ENCODE data around the gene TRIM9.
"Not testable (repeated sequence)": the region's sequence is repeated elsewhere in the genome, so short reads cannot be mapped to it uniquely, and the experiment has no call there.

The TRIM9 gene

DNA sequence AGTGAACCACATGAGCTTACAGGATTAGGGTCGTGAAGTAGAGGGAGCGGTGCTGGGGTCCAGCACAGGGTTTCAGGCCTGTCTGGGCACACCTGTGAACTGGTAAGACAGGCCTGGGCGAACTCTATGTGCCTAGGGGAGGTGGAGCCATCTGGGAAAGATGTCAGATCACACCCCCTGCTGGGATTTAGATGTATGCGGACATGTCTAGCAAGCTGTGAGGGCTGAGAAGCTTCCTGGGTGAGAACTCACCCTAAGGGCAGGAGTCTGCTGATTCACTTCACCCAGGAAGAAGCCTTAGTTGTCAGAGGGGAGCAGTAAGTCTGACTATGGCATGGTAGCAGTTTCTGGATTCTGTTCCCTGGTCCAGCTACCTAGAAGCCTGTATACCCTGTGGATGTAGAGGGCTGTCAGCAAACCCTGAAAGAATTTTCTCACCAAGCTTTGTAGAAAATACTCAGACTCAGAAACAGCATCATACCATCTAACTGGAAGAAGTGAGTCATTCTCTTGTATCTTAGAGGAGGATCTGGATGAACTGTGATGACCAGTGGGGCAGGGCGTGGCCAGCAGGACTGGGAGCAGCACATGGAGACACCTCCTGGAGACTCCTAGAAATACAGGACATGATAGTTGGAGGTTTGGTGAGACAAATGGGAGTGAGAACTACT lies 139.4 kb downstream of the TRIM9 start:
- DNase-seq = peak; percentile 98

DNA sequence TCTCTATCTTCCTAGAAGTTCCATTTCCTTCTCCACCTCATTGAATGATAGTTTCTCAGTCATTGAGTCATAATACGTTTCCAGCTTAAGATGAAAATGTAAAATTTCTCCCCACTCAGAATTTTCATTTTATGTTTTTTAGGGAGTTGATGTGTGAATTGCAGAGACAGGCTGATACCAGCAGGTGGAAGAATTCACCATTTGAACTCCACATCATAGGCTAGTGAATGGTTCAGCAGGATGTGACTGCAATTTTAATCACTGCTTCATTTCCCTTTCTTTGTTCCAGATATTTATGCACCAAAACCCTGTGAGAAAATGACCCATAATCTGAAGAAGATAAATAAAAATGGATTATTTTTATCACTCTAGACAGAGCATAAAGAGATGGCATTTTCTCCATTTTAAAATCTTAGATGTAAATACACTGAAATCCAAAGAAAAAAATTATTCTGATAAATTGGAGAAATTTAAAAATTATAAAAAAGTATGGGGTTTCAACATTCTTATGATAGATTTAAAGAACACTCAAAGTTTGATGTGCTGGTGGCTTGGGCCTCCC lies 140.0 kb downstream of the TRIM9 start:
- DNase-seq = no peak

DNA sequence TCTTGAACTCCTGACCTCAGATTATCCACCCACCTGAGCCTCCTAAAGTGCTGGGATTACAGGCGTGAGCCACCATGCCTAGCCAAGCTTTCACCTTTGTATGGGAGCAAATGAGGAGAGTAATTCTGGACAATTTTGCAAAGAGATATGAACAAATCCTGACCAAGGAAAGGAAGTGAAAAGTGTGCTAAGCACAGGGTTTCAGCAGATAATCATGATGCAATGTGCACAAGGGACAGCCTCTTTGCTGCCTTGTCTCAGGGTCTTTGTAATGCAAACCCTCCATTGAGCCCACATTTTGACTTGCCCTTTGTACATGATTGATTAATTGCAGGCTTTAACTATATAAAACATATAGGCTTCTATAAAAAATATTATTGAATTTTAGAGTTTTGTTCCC lies 141.4 kb downstream of the TRIM9 start:
- DNase-seq = no peak

DNA sequence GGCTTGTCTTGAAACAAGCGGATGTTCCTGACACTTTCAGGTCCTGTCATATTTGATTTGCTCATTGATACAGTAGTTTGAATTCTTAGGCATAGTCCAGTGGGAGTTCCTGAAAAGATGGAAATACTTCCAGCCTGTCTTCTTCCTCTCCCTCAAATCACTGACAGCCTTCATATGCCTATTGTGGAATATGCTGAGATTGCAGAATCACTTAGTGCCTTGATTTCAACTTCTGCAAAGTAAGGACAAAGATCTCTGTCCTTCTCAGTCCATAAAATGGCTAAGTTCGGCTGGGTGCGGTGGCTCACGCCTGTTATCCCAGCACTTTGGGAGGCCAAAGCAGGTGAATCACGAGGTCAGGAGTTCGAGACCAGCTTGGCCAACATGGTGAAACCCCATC lies 143.9 kb downstream of the TRIM9 start:
- no peak for DNase-seq

DNA sequence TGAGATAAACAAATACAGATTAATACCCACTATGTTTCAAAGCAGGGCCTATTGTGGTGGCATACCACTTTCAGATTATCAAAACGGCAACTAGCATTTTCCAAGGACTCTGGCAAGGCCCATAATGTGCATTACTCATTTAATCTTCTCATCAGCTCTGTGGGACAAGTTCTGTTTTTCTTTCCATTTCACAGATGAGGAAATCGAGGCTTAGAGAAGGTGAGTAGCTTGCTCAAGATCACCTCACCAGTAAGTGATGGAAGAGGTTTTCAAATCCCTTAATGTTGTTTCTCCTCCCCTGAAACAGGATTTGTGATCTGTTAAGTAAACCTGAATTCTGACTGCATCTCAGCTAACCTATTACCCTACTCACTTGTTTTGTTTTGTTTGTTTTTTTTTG lies 146.7 kb downstream of the TRIM9 start:
- no peak for DNase-seq

DNA sequence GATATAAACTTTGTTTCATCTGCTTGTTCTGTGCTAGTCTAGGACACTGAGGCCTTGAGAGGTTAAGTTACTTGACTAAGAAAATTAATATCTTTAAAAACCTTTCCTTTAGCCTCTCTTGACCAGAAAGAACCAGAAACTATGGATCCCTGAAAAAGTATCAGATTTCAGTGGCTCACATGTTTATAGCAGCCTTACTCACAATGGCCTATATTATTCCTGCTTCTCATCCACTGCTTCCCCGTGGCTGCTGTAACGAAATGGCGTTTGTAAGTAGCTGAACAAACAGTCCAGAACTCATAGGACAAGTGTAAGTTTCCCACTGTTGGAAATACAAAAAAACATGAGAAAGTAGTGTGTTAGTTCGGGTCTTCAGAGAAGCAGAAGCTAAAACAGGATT lies 147.5 kb downstream of the TRIM9 start:
- DNase-seq = no peak

DNA sequence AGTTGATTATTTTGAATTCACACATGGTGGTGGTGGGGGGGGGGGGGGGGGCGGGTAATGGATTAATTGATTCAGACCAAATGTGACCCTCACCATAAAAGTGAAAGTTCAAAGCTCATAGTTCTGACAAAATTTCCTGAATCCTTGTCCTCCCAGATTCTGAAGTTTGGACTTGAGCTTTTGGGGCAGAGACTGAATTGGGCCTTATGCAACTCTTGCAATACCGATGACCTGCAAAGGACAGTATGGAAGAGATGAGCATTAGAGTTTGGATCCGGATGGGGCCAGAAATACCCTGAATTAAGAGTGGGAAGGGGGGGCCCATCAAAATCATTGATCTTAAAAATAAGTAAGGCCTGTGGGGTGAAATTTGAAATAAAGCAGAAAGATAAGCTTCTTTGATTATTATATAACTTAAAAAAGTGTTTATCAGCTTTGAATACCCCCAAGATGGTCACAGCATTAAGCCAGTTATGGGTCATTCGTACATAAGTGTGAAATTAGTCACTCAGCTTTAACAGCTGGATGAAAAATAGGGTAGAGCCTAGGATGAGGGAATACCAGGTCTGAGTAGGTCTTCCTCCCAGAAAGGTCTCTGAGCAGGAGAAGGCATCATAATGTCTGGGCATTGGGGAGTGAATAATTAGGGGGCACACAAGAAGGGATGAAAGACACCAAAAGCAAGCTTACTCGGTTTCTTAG lies 148.5 kb downstream of the TRIM9 start:
- DNase-seq = no peak

DNA sequence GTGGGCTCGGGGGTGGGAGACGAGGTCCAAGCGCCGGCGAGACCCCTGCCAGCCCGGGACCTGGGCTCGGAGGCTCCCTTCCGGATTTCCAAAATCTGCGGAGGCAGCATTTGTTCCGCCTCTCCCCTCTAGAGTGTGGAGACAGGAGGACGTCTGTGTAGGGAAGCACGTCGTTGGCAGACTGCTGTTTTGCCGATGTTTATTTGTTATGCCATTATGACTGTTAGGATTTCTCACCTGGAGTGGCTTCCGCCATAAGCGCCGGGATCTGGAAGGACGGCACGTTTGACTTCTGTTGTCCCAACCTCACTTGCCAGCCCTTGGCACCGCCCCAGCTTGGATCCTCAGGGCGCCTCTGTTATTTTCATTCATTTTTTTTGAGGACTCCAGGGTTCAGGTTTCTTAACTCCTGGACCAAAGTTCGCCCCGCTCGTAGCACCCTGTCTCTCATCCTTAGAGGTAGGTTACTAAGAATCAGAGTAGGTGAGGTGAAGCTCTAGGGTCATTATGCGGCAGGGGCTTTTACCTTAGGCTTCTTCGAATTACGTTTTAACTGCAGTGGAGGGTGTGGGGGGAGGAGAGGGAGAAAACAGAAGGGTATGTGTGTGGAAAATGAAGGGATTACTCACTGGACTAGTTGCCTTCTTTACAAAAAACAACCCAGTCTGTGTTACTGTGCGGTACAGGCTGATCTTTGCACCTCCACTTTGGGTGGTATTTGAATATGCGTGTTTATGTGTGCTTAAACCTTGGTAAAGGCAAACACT lies 150.1 kb downstream of the TRIM9 start:
- peak; percentile 63 for DNase-seq

DNA sequence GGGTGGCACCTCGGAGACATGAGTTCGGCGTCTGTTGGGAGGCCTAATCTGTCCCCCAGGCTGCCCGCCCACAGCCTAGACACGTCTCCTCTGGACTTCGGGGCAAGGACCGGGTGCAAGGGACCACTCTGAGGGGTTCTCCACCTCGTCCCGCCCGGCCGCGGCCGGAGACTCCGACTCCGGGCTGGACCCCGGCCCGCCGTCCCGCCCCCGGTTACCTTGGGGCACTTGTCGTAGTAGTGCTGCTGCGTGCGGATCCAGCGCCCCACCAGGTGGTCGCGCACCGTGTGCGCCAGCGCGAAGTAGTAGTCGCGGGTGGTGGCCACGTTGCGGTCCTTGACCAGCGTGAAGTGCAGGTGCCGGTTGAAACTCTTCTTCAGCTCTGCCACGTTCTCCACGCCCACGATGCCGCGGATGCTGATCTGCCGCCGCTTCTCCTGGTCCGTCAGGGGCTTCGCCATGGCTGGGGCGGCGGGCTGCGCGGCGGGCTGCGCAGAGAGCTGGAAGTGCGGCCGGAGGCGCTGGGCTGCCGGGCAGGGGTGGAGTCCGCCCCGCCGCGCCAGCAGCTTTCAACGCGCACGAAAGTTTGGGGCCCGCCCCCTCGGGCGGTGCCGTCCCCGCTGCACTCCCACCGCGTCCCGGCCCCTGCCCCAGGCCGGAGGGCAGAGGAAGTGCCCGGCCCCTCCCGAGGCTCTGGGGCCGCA lies 150.8 kb downstream of the TRIM9 start, which contains the start of gene PYGL:
TSS of gene PYGL (minus strand) at position 541 of the 704 bp plus-strand sequence. CDS start at position 461, 80 bp downstream.
- peak; percentile 91 for DNase-seq

DNA sequence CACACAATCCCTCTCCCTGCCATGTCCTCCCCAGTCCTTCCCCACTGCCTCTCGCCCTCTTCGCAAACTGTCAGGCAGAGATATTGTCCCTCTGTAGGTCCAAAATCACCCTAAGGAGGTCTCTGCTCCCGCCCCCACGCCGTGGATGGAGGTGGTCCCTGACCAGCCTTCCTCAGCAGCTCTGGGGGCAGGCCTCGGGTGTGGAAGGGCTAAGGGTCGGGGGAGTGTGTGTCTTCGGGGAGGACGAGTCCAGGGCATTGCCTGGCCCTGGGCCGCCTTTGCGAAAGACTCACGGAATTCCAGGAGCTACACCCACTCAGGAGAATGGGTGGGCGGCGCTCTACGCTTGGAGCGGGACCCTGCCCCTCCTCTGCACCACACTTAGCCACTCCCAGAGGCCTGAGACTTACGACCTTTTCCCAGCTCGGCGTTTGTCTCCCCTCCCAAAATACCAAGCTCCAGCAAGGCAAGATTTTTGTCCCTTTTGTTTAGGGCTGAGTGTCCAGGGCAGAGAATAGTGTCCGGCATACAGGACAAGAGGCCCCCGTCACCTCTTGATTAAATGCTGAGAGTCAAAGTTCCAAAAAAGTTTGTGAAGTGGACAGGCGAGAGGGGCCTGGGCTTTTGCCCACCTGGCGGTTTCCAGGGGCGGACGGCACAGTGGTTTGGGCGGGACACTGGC lies 151.5 kb downstream of the TRIM9 start:
- DNase-seq = peak; percentile 92

DNA sequence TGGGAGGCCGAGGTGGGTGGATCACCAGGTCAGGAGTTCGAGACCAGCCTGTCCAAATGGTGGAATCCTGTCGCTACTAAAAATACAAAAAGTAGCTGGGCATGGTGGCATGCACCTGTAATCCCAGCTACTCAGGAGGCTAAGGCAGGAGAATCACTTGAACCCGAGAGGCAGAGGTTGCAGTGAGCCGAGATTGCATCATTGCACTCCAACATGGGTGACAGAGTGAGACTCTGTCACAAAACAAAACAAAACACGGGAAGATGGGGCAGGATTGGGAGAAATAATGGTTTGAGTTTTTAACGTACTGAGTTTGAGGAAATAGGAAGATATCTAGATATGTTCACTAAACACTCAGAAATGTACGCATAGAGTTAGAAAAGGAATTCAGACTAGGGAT lies 153.3 kb downstream of the TRIM9 start:
- not testable (repeated sequence) for DNase-seq

DNA sequence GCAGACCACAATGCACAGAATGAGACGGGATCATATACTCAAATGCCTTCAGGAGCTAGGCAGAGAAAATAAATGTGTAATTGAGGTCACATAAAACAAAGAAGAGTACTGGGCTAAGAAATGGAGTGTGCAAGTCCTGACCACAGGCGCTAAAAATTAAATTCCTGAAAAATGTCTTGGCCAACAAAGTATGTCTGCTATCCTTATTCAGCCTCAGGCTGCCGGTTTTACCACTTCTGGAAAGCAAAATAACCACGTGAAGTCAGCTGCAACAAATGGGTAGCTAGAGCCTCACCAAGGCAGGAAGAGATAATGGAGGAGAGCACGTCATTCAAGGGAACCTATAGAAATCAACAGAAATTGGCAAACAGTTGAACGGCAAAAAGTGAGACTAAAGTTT lies 153.8 kb downstream of the TRIM9 start:
- DNase-seq = no peak

DNA sequence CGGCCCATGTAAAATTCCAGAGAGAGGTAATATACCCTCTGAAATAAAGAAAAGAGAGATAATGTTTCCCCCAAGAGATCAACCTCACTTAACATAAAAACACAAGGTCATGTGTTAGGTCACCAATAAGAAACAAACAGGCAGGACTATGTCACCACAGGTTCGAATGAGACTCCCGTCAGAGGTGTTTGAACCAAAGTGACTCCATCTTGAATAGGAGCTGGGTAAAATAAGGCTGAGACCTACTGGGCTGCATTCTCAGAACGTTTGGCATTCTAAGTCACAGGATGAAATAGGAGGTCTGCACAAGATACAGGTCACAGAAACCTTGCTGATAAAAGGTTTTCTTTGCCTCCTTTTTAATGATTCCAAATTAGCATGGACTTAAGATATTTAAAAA lies 157.1 kb downstream of the TRIM9 start:
- no peak for DNase-seq

DNA sequence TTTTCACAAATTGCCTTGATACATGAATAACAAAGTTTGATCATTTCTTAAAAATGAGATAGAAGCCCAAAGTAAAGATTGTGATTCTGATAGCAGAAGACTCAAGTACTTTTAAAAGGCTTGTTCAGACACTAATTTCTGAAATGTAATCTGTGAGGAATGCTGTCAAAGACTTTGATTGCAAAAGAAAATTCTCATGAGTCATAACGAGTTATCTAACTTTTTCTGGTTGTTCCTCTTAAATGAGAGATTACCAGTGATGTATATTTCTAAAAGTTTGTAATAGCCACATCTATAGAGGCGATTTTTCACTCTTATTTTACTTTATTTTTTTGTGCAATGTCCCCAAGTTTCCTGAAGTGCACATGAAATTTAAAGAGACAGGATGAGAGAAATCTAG lies 157.6 kb downstream of the TRIM9 start:
- no peak for DNase-seq

DNA sequence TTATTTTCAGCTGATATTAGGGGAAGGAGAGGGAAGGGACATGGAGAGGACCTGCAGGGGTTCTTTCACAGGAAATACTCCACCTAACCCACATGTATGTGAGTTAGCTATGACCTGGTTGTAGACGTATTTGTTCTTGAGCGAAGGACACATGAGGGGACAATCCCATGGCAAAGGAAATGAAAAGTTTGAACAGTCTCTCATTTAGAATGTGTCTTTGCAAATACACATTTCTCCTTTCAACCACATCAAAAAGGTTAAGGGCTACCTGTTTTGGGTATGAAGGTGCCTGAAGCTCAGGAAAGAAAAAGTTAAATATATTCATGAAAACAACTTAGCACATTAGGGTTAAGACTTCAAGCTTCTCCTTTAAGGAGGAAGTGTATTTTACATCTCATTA lies 158.0 kb downstream of the TRIM9 start:
- no peak for DNase-seq

DNA sequence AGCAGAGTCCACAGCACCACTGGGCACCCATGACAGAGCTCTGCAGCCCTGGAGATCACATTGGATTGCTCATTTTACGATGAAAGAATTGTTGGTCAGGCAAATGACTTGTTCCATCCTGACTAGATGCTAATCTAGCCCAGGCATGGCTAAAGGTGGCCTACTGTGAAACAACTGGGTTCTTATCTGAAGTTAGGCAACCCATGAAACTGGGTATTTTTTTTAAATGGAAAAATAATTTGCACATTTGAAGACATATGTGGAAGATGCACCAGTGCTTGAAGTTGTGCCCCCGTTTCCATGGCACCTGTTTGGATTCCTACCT lies 158.9 kb downstream of the TRIM9 start:
- DNase-seq = no peak

DNA sequence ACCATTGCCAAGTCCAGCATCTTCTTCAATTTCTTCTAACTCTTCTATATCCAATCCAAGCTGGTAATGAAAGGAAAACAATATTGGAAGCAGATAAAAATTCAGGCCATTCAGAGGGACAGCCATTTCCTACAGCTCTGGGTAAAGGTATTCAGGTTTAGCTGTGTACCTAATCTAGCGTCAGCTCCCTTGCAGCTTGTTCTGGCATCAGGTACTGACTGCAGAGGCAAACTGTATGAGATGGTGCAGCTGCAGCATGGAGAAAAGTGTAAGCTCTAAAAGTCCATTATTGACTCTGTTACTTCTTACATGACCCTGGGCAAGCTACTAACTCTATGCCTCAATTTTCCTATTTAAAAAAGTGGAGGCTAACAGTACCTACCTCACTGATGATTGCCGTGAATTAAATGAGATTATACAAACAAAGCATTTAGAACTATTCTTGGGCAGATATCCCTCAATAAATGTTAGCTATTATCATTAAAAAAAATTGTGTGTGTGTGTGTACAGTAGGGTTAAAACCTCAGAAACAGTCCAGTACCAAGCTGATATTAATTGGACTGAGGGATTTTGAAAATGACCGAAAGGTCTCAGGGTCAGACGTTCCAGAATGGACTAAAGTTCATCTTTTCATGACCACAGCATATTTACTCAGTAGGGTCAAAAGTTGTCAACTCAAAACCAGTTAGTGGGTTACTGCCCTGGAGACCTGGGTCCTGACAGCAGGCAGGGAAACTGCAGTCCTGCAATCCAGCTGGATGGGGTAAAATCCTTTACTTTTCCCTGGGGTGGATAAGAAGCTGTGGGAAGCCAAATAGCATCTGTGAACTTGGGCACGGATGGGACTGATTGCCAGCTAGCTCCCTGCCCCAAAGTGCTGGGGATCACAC lies 159.5 kb downstream of the TRIM9 start:
- DNase-seq = no peak

DNA sequence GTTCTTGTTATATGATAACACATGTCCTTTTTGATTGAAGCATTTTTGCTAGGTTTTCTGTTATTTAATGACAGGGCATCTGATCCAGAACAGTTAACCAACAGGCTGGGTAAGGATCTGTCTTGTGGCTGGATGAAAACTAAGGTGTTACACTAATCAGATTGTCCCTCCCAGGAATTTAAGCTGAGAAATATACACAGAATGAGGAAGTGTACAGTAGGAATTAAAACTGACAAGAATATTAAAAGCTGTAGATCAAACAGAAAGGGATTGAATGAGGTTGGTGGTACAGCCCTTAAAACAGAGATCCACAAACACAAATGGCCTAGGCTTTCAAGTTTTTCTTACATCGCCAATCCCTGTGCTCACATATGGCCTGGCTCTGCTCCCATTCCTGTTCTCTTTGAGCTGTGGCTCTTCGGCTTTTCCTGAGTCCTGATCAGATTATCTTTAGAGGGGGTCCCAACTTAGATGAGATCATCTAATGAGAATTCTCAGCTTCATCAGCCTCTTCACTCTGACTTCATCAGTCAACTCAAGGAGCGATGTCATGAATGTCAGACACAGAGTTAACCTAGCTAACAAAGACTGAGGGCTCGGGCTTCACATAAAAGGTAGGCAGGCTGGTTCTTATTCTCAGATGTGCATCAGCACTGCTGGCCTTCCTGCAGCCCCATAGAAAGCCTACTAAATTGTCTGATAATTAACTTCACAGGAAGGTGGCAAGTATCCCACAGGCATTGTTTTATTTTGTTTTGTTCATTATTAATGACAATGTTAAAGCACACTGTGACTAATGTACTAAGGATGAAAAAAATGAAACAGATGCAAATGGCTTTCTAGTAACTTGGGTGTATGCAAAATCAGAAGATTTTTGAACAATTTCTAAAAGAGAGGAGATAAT lies 162.1 kb downstream of the TRIM9 start:
- no peak for DNase-seq

DNA sequence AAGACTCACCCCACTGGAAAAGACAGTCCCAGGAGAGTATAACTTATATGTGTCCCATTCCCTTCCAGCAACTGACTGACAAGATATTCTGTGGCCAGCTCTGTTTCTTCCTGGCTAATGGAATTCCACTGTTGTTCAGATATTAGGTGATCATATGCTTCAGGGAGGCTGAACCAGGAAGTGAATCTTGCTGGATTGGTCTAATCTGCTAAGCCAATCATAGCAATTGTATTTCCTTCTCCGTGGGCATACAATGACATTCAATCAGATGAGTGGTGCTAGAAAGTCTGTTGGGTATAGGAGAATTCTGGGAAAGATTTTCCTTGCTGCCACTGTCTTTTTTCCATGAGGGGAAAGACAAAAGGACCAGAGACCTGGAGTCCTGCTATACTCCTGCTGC lies 162.7 kb downstream of the TRIM9 start:
- no peak for DNase-seq

DNA sequence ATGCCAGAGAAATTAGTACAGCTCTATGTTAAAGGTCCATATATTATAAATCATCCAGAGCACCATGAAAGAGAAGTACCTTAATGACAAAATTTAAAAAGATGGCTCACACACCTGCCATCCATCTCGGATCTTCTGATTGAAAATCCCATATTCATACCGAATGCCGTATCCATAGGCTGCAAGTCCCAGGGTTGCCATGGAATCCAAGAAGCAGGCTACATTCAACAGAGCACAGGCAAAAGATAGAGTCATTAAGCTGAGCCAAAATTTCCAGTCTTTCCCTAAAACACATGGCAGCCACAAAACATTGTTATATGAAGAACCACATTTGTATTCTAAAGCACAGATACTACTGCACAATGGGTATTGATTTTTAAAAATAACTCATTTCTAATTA lies 163.3 kb downstream of the TRIM9 start:
- no peak for DNase-seq

Measured in islet precursor cell (in vitro differentiated cells).